GM18508 (cell line): Measurements from ENCODE around the gene PIM1.
"Not testable (repeated sequence)": the region's sequence is repeated elsewhere in the genome, so short reads cannot be mapped to it uniquely, and the experiment has no call there.

Experiments used
- ATAC-seq: cut with Tn5 transposase; IDR thresholded peaks from one replicate; pipeline ENCODE4 v1.9.1; 2021; ENCODE audit warnings: moderate number of reproducible peaks; ENCODE audit not compliant: insufficient read depth, unreplicated experiment

The PIM1 gene

GRCh38 chr6:37169496-37170272 lies at the start of gene PIM1:
TSS of gene PIM1 (plus strand) at chr6:37170152. CDS start at chr6:37170576, 424 bp downstream.
- no peak for ATAC-seq

GRCh38 chr6:37121556-37121955 lies 48.4 kb upstream of the PIM1 start:
- ATAC-seq: no peak

GRCh38 chr6:37122861-37123260 lies 47.1 kb upstream of the PIM1 start:
- ATAC-seq: no peak

- no peak for ATAC-seq
Measured at GRCh38 chr6:37123957-37124729, 45.8 kb upstream of the PIM1 start.

- ATAC-seq: no peak
Measured at GRCh38 chr6:37125774-37126492, 44.0 kb upstream of the PIM1 start.

- no peak for ATAC-seq
Measured at GRCh38 chr6:37126493-37126958, 43.4 kb upstream of the PIM1 start.

- ATAC-seq: no peak
Measured at GRCh38 chr6:37126961-37127616, 42.9 kb upstream of the PIM1 start.

- ATAC-seq: no peak
Measured at GRCh38 chr6:37127961-37128862, 41.7 kb upstream of the PIM1 start.

- not testable (repeated sequence) for ATAC-seq
Measured at GRCh38 chr6:37128863-37129443, 41.0 kb upstream of the PIM1 start.

GRCh38 chr6:37129566-37129965 lies 40.4 kb upstream of the PIM1 start:
- no peak for ATAC-seq

GRCh38 chr6:37130704-37131103 lies 39.2 kb upstream of the PIM1 start:
- no peak for ATAC-seq

GRCh38 chr6:37131104-37131959 lies 38.6 kb upstream of the PIM1 start:
- ATAC-seq: no peak

GRCh38 chr6:37131960-37132253 lies 38.0 kb upstream of the PIM1 start:
- no peak for ATAC-seq

- no peak for ATAC-seq
Measured at GRCh38 chr6:37134036-37134395, 35.9 kb upstream of the PIM1 start.

- ATAC-seq: no peak
Measured at GRCh38 chr6:37134396-37135191, 35.4 kb upstream of the PIM1 start.

GRCh38 chr6:37135835-37136694 lies 33.9 kb upstream of the PIM1 start:
- no peak for ATAC-seq

- no peak for ATAC-seq
Measured at GRCh38 chr6:37136821-37137200, 33.1 kb upstream of the PIM1 start.
